Amniotic epithelial cell (primary cell): ENCODE measurements around the gene LY6G5C.

Source experiments
- DNase-seq: peaks from one replicate; pipeline ENCODE4 v3.0.0-alpha.2; 2010; ENCODE audit warnings: low read depth

The LY6G5C gene, protein sequence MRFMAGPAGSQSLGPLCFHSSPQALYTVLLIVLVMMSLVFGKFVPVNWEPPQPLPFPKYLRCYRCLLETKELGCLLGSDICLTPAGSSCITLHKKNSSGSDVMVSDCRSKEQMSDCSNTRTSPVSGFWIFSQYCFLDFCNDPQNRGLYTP

GRCh38 chr6:31680226-31681134, at the start of gene LY6G5C:
Gene LY6G5C, minus strand, starts transcription at chr6:31681067. Its CDS starts 694 bp downstream, at chr6:31680373.
- DNase-seq, result peak; percentile 81

- DNase-seq, result peak; percentile 67
Observed at GRCh38 chr6:31729979-31730630, 49.2 kb upstream of the LY6G5C start.

DNA sequence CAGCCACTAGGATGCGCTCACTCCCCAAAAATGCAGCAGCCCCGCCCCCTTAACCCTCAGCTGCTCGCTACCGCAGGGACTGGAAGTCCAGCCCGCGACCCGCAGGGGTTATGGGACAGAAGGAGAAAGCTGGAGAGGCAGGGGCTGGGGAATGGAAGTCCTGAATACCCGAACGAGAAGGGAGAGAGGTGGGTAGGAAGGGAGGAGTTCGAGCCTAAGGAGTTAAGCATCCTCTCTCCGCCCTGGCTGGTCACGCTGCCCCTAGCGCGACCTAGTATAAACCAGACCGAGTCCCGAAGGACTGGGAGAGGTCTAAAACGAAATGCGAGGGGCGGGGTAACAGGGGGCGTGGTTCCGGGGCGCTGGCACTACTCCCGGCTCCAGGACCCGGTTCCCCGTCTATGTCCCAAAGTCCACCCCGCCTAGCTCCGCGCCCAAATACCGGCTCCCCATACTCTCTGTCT, 48.7 kb upstream of the LY6G5C start:
- peak; percentile 81 for DNase-seq

DNA sequence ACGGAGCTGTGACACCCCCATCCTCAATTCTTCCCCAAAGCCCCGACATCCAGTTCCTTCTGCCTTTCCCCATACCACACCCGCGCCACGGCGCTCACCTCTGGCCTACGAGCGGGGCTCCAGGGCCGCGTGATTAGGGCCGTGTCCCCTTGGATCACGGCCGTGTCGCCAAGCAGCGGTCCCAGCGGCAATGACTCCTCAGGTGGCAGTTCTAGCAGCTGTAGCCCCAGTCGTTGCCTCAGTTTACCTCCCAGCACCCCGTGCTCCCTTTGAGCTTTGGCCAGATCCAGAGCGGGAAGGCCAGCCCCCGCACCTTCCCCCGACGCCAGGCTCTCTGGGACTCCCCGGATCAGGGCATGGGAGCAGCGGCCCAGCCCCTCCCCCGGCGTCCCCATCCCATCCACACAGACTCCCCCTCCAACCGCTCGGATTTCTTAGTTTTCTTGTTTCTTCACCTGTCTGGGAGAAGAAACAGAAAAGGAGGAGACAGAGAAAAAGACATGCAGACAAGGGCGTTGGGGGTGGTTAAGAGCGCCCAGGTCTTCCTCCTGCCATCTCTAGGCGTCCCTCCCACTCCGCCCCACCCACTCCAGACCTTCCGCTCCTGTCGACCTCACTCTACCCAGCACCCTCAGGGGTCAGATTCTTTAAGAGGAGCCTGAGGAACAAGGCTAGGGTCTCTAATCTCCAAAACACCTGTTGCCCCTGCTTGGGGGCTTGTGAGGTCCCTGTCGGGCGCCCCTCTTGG, 48.1 kb upstream of the LY6G5C start, which contains the start of gene DDAH2:
Gene DDAH2, minus strand, starts transcription at position 533 of the 748 bp plus-strand sequence. Its CDS starts 138 bp downstream, at position 395.
- no peak for DNase-seq

GRCh38 chr6:31727717-31728671, 47.1 kb upstream of the LY6G5C start:
- DNase-seq, result no peak

DNA sequence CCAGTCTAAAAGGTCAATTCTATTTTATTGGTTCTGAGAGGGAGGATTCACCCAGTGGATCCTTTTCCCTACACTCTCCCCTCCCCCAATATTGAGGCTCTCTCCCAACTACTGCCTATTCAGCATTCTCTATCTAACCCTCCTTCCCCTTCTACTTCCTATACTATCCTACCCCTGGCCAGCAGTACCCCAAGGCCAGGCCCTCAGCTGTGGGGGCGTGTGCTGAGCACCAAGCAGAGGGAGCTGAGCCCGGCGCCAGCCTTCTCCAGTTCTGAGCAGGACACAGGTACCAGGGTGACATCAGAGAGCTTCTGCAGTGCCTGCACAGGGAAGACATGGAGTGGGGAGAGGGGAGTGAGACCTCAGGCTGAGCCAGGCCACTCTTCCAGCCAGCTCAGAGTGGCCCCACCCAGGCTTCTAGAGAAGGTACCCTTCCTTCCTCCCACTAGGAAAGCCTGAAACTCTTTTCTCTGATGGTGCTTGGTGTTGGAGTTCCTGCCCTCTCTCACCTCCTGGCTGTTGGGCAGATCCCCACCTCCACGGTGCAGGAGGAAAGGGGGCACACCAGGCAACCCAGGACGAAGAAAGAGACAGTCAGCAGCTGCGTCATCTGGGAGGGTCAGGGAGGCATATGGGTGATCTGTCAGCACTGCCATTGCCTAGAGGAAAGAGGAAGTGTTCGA, 46.3 kb upstream of the LY6G5C start:
- DNase-seq, result no peak

GRCh38 chr6:31725502-31726350, 44.9 kb upstream of the LY6G5C start:
- peak; percentile 90 for DNase-seq

GRCh38 chr6:31723980-31724691, 43.3 kb upstream of the LY6G5C start:
- DNase-seq, result no peak

GRCh38 chr6:31723245-31723979, 42.5 kb upstream of the LY6G5C start, which contains the start of gene MPIG6B:
Gene MPIG6B, plus strand, starts transcription at chr6:31723373. Its CDS starts 11 bp downstream, at chr6:31723384.
- DNase-seq, result no peak

GRCh38 chr6:31722173-31722572, 41.3 kb upstream of the LY6G5C start:
- no peak for DNase-seq

DNA sequence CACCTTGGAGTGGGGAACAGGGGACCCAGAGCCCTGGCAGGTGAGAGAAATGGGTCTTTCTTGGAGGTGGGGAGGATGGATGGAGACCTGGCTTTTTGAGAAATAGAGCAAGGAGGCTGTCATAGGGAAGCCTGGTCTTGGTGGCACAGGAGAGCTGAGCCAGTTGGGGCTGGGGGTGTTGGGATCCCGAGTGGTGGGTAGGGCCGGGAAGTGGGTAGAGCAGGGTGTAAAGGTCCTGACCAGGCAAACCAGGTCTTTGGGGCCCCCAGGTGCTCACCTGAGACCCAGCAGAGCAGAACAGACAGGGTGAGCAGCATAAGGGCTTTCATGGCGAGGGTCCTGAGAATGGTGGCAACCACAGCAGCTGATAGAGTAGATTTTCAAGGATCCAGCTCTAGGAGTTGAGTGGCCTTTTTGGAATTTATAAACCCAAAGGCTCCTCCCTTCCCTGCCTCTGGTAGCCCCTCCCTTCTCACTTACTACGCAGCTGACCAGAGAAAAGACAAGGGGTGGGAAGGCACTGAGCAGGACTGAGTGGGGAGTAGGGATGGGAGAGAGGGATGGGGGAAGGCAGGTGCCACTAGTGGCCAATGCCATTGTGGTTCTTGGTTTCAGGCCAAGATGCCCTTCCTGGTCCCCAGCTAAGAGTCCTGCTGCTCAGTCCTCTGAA, 40.6 kb upstream of the LY6G5C start, which contains the start of gene LY6G6C:
Gene LY6G6C, minus strand, starts transcription at position 396 of the 670 bp plus-strand sequence. Its CDS starts 67 bp downstream, at position 329.
- DNase-seq, result no peak

GRCh38 chr6:31720196-31720770, 39.4 kb upstream of the LY6G5C start:
- no peak for DNase-seq

DNA sequence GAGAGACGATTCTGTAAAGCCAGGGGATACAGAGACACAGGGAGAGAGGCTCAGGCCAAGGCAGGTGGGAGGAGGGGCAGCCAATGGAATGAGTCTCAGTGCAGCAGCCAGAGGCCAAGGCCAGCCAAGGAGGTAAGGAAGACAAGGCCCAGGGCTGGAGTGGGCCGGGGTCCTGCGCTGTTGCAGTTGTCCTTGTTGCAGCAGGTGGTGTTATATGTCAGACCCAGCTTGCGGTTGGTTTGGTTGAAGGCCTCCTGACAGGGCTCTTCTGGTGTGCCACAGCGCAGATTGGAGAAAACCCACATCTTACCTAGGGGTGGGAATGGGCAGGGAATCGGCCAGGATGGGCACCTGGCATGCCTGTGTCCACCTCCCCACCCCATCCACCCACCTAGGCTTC, 38.1 kb upstream of the LY6G5C start:
- no peak for DNase-seq

DNA sequence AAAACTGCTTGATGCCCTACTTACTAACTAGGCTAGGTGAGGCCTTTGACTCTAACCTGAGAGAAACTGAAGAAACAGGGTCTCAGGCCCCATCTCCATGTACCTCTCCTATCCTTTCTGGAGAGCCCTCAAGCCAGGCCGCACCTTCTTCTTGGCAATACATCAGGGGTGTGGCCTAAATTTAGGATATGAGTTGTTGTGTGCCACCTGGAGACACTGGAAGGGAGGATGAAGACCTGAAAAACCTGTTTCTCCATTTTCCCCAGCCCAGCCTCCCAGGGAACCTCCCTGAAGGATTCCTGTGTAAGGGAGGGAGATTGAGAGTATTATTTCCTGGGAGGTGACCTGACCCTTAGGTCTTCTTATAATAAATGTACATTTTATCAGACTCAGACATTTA, 37.4 kb upstream of the LY6G5C start:
- DNase-seq, result no peak

- DNase-seq, result no peak
Observed at GRCh38 chr6:31717499-31718222, 36.8 kb upstream of the LY6G5C start.
